Bronchial epithelial cell (primary cell): ENCODE results near the gene C6orf89. TPM values are rescaled to one million over a fixed set of nuclear protein-coding genes. Genes with fewer than 3 reads are reported as not detected.

Experiments used
- DNase-seq: peaks from one replicate; pipeline ENCODE4 v3.0.0-alpha.2; 2010; ENCODE audit warnings: low read depth
- FAIRE-seq: peaks from 2 replicates; lab custom pipeline; 2011; peaks lifted over from hg19 to GRCh38; lab: Jason Lieb, UNC
- H3K27me3 ChIP-seq: 2 replicates; pipeline ENCODE4 v1.5.1; 2011; ENCODE audit warnings: low read length; ENCODE audit not compliant: control insufficient read depth, insufficient read depth
- H3K36me3 ChIP-seq: 2 replicates; pipeline ENCODE4 v1.5.1; 2011; ENCODE audit warnings: low read length; ENCODE audit not compliant: control insufficient read depth, insufficient read depth
- H3K4me3 ChIP-seq: 2 replicates; pipeline ENCODE4 v1.5.1; 2011; ENCODE audit warnings: mild to moderate bottlenecking, low read depth, low read length, control low read depth
- total RNA-seq: library from RNA; depleted of rRNA; stranded (reverse); fragments of >200 nt; gene quantifications from 2 replicates; pipeline ENCODE4 v1.2.1, GENCODE V29; 2014
- TF ChIP-seq, protein P1 (sequence below): IDR thresholded peaks from 2 replicates; pipeline ENCODE4 v1.5.1; 2011; ENCODE audit warnings: mild to moderate bottlenecking, moderate library complexity, low read length, control low read depth, inconsistent platforms; ENCODE audit not compliant: insufficient read depth, severe bottlenecking

Gene C6orf89
- total RNA-seq, 1 donor from 2014 or later: 21.9 TPM

DNA sequence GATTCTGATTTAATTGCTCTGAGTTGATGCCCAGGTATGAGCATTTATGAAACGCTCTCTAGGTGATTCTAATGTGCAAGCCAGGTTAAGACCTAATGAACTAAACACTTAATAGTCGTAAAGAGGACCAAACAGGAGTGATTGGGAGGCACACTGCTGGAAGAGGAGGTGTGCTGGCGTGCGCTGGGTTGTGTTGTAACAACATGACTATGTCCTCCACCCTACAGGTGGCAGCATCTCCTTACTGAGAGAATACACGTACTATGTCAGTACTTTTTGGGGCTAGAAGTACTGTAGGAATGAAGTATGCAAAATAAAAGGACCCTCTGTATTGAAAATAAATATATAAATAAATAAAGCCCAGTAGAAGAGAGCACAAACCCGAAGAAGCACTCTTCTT, 11.9 kb downstream of the C6orf89 start:
- FAIRE-seq (no peak), DNase-seq (no peak)
- H3K36me3 ChIP-seq: peaks cover 5% of the 10 kb centered on the region
- TF ChIP-seq, protein P1, sequence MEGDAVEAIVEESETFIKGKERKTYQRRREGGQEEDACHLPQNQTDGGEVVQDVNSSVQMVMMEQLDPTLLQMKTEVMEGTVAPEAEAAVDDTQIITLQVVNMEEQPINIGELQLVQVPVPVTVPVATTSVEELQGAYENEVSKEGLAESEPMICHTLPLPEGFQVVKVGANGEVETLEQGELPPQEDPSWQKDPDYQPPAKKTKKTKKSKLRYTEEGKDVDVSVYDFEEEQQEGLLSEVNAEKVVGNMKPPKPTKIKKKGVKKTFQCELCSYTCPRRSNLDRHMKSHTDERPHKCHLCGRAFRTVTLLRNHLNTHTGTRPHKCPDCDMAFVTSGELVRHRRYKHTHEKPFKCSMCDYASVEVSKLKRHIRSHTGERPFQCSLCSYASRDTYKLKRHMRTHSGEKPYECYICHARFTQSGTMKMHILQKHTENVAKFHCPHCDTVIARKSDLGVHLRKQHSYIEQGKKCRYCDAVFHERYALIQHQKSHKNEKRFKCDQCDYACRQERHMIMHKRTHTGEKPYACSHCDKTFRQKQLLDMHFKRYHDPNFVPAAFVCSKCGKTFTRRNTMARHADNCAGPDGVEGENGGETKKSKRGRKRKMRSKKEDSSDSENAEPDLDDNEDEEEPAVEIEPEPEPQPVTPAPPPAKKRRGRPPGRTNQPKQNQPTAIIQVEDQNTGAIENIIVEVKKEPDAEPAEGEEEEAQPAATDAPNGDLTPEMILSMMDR: no peak
- no peak overlapping the region for H3K4me3 ChIP-seq
- no peaks in the 10 kb centered on the region for H3K27me3 ChIP-seq

DNA sequence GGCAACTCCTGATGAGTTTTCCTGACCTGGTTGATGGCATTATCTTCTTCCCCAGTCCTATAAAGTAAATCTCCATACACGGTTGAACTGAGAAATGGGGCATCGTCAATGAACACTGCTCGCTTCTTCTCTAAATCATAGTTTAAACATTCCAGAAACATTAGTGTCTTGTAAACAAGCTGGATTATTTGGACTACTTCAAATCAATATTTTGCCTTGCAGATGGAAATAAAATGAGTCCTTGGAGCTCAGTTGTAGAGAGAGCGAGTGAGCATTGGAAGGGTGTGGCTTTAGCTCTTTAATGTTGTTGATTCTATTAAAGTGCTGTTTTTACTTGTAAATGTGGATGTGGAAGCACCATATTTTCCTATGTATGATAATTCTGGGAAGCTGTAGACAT, 18.4 kb downstream of the C6orf89 start:
- no peak for FAIRE-seq
- peaks cover 11% of the 10 kb centered on the region for H3K36me3 ChIP-seq
- no peaks in the 10 kb centered on the region for H3K27me3 ChIP-seq
- H3K4me3 ChIP-seq: no peak overlapping the region
- TF ChIP-seq, protein P1: no peak
- no peak for DNase-seq

DNA sequence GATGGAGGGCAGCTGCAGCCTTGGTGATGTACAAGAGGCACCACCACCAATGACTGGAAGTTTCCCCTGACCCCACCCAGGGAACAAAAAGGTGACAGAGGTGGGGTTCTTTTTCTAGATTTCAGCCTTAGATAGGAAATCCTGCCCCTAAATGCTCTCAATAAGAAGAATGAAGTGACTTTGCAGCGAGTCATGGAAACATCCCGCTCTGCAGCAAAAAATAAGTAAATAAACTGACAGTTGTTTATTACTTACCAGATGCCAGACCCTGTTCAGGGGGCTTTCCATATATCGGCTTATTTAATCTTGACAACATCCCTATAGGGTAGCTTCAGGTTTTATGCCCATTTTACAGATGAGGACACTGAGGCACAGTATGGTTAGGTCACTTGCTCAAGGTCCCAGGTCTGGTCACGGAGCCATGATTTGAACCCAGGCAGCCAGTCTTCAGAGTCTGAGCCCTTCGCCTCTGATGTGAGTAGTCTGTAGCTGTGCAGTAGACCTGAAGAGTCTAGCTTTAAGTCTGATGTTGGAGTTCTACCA, 19.2 kb downstream of the C6orf89 start:
- no peaks in the 10 kb centered on the region for H3K27me3 ChIP-seq
- peaks cover 12% of the 10 kb centered on the region for H3K36me3 ChIP-seq
- TF ChIP-seq, protein P1: no peak
- no peak for DNase-seq
- no peak overlapping the region for H3K4me3 ChIP-seq
- no peak for FAIRE-seq

DNA sequence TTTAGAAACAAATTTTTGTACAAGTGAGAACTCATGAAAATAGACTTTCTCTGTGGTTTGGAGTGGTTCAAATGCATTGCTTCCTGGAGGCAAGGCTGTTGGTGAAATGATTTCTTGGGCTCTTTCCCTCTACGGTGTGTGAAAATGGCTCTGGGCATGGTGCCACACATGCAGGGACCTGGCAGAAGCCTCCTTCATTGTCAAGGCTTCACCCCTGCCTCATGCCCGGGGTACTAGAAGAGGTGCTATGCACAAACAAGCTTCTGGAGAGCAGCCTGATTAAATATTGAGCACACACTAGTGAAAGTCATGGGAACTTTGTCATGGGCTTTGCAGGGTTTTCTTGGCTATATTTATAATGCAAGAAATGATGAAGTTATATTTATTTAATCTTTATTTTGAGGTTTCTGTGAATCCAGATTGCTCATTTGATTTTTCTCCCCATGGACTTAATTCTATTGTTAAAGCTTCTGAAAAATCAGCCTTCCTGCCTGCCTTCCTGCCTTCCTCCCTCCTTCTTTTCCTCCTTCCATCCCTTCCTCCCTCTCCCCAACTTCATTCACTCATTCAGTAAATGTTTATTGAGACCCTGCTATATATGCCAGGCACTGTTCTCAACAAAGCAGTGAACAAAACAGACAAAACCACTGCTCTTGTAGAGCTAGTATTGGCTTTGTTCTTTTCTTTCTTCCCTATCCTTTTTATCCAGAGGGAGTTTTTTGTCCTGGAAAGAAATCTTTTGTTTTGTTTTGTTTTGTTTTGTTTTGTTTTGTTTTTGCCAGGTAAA, 21.0 kb downstream of the C6orf89 start:
- FAIRE-seq (no peak), DNase-seq (no peak)
- H3K36me3 ChIP-seq: peaks cover 13% of the 10 kb centered on the region
- H3K27me3 ChIP-seq: no peaks in the 10 kb centered on the region
- no peak overlapping the region for H3K4me3 ChIP-seq
- TF ChIP-seq, protein P1: no peak

DNA sequence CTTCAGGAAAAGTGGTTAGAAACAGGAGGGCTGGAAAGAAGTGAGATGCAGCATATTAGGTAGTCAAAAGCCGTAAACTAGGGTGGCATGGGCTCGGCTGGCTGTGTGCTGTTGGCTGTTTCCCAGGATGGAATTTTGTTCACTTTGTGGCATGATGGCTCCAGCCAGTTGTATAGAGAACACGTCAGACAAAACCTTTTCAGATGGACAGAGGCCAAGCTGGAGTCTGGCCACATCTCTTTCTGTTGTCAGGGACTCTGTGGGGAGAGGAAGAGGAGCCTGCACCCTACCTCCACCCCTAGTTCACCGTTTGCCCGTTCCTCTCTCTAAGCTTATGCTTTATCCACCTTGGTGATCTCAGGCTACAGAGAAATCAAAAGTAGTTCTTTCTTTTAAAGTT, 22.0 kb downstream of the C6orf89 start:
- Histone ChIP-seq H3K4me3 (no peak overlapping the region), H3K27me3 (no peaks in the 10 kb centered on the region), H3K36me3 (peaks cover 9% of the 10 kb centered on the region)
- no peak for FAIRE-seq
- TF ChIP-seq, protein P1: no peak
- peak; percentile 58 for DNase-seq
